C4-2B (cell line): ENCODE measurements around the gene FOXN3.

Experiments
- CTCF ChIP-seq: fragments of 450-650 bp; conservative IDR thresholded peaks from 2 replicates; pipeline ENCODE4 v1.5.1; 2017; ENCODE audit warnings: mild to moderate bottlenecking
- ZFX ChIP-seq: fragments of 450-650 bp; IDR thresholded peaks from 2 replicates; pipeline ENCODE4 v1.6.1; 2017

GRCh38 chr14:89269404-89269803 is 147.6 kb downstream of the FOXN3 start:
- TF ChIP-seq CTCF (no peak), ZFX (no peak)
